ENCODE measurements around the gene LMX1A.

The LMX1A gene

GRCh38 chr1:165350840-165351239, 5.7 kb downstream of the LMX1A start:
- Histone ChIP-seq H3K27ac (ENCODE audit: insufficient read depth, low read length, poor library complexity, severe bottlenecking) (no peak overlapping the region), H3K36me3 (ENCODE audit: control insufficient read depth, insufficient read depth, low read length) (no peaks in the 10 kb centered on the region), H3K27me3 (replicated peaks; ENCODE audit: control insufficient read depth, insufficient read depth, low read length, poor library complexity, severe bottlenecking) (peaks cover 19% of the 10 kb centered on the region), H3K4me3 (ENCODE audit: insufficient read depth, low read depth, low read length, poor library complexity, severe bottlenecking) (no peak overlapping the region), H3K4me1 (ENCODE audit: control insufficient read depth, insufficient read depth, low read length, poor library complexity, severe bottlenecking) (peaks cover under 1% of the 10 kb centered on the region), H3K9me3 (ENCODE audit: control insufficient read depth, low read length) (no peaks in the 10 kb centered on the region)
- DNase-seq, result no peak

- no peak for DNase-seq
- H3K27me3 ChIP-seq (replicated peaks; ENCODE audit: control insufficient read depth, insufficient read depth, low read length, poor library complexity, severe bottlenecking), result peaks cover 11% of the 10 kb centered on the region
- H3K4me3 ChIP-seq (ENCODE audit: insufficient read depth, low read depth, low read length, poor library complexity, severe bottlenecking), result no peak overlapping the region
- no peak overlapping the region for H3K27ac ChIP-seq (ENCODE audit: insufficient read depth, low read length, poor library complexity, severe bottlenecking)
- H3K36me3 ChIP-seq (ENCODE audit: control insufficient read depth, insufficient read depth, low read length), result no peaks in the 10 kb centered on the region
- no peaks in the 10 kb centered on the region for H3K4me1 ChIP-seq (ENCODE audit: control insufficient read depth, insufficient read depth, low read length, poor library complexity, severe bottlenecking)
- H3K9me3 ChIP-seq (ENCODE audit: control insufficient read depth, low read length), result no peaks in the 10 kb centered on the region
Observed at GRCh38 chr1:165345502-165345901, 11.0 kb downstream of the LMX1A start.

- Histone ChIP-seq H3K36me3 (ENCODE audit: control insufficient read depth, insufficient read depth, low read length) (no peaks in the 10 kb centered on the region), H3K27ac (ENCODE audit: insufficient read depth, low read length, poor library complexity, severe bottlenecking) (no peak overlapping the region), H3K4me1 (ENCODE audit: control insufficient read depth, insufficient read depth, low read length, poor library complexity, severe bottlenecking) (no peaks in the 10 kb centered on the region), H3K4me3 (ENCODE audit: insufficient read depth, low read depth, low read length, poor library complexity, severe bottlenecking) (no peak overlapping the region), H3K9me3 (ENCODE audit: control insufficient read depth, low read length) (no peaks in the 10 kb centered on the region), H3K27me3 (replicated peaks; ENCODE audit: control insufficient read depth, insufficient read depth, low read length, poor library complexity, severe bottlenecking) (peaks cover 11% of the 10 kb centered on the region)
- no peak for DNase-seq
Observed at GRCh38 chr1:165344736-165345135, 11.8 kb downstream of the LMX1A start.

GRCh38 chr1:165344198-165344597, 12.3 kb downstream of the LMX1A start:
- H3K4me3 ChIP-seq (ENCODE audit: insufficient read depth, low read depth, low read length, poor library complexity, severe bottlenecking), result no peak overlapping the region
- H3K36me3 ChIP-seq (ENCODE audit: control insufficient read depth, insufficient read depth, low read length), result no peaks in the 10 kb centered on the region
- no peaks in the 10 kb centered on the region for H3K9me3 ChIP-seq (ENCODE audit: control insufficient read depth, low read length)
- no peak for DNase-seq
- H3K27me3 ChIP-seq (replicated peaks; ENCODE audit: control insufficient read depth, insufficient read depth, low read length, poor library complexity, severe bottlenecking), result peaks cover 11% of the 10 kb centered on the region
- H3K4me1 ChIP-seq (ENCODE audit: control insufficient read depth, insufficient read depth, low read length, poor library complexity, severe bottlenecking), result no peaks in the 10 kb centered on the region
- no peak overlapping the region for H3K27ac ChIP-seq (ENCODE audit: insufficient read depth, low read length, poor library complexity, severe bottlenecking)

GRCh38 chr1:165342587-165342986, 13.9 kb downstream of the LMX1A start:
- H3K4me3 ChIP-seq (ENCODE audit: insufficient read depth, low read depth, low read length, poor library complexity, severe bottlenecking), result no peak overlapping the region
- no peaks in the 10 kb centered on the region for H3K9me3 ChIP-seq (ENCODE audit: control insufficient read depth, low read length)
- no peak overlapping the region for H3K27ac ChIP-seq (ENCODE audit: insufficient read depth, low read length, poor library complexity, severe bottlenecking)
- H3K4me1 ChIP-seq (ENCODE audit: control insufficient read depth, insufficient read depth, low read length, poor library complexity, severe bottlenecking), result no peaks in the 10 kb centered on the region
- no peaks in the 10 kb centered on the region for H3K36me3 ChIP-seq (ENCODE audit: control insufficient read depth, insufficient read depth, low read length)
- peaks cover 6% of the 10 kb centered on the region for H3K27me3 ChIP-seq (replicated peaks; ENCODE audit: control insufficient read depth, insufficient read depth, low read length, poor library complexity, severe bottlenecking)
- DNase-seq, result no peak

- no peaks in the 10 kb centered on the region for H3K4me1 ChIP-seq (ENCODE audit: control insufficient read depth, insufficient read depth, low read length, poor library complexity, severe bottlenecking)
- no peak overlapping the region for H3K27ac ChIP-seq (ENCODE audit: insufficient read depth, low read length, poor library complexity, severe bottlenecking)
- H3K27me3 ChIP-seq (replicated peaks; ENCODE audit: control insufficient read depth, insufficient read depth, low read length, poor library complexity, severe bottlenecking), result peaks cover 6% of the 10 kb centered on the region
- no peaks in the 10 kb centered on the region for H3K36me3 ChIP-seq (ENCODE audit: control insufficient read depth, insufficient read depth, low read length)
- no peak overlapping the region for H3K4me3 ChIP-seq (ENCODE audit: insufficient read depth, low read depth, low read length, poor library complexity, severe bottlenecking)
- DNase-seq, result no peak
- H3K9me3 ChIP-seq (ENCODE audit: control insufficient read depth, low read length), result no peaks in the 10 kb centered on the region
Observed at GRCh38 chr1:165342168-165342567, 14.3 kb downstream of the LMX1A start.

GRCh38 chr1:165339164-165339563, 17.4 kb downstream of the LMX1A start:
- Histone ChIP-seq H3K4me3 (ENCODE audit: insufficient read depth, low read depth, low read length, poor library complexity, severe bottlenecking) (no peak overlapping the region), H3K36me3 (ENCODE audit: control insufficient read depth, insufficient read depth, low read length) (no peaks in the 10 kb centered on the region), H3K27me3 (replicated peaks; ENCODE audit: control insufficient read depth, insufficient read depth, low read length, poor library complexity, severe bottlenecking) (no peaks in the 10 kb centered on the region), H3K9me3 (ENCODE audit: control insufficient read depth, low read length) (no peaks in the 10 kb centered on the region), H3K4me1 (ENCODE audit: control insufficient read depth, insufficient read depth, low read length, poor library complexity, severe bottlenecking) (no peaks in the 10 kb centered on the region), H3K27ac (ENCODE audit: insufficient read depth, low read length, poor library complexity, severe bottlenecking) (no peak overlapping the region)
- DNase-seq, result no peak

- Histone ChIP-seq H3K27ac (ENCODE audit: insufficient read depth, low read length, poor library complexity, severe bottlenecking) (no peak overlapping the region), H3K9me3 (ENCODE audit: control insufficient read depth, low read length) (no peaks in the 10 kb centered on the region), H3K4me1 (ENCODE audit: control insufficient read depth, insufficient read depth, low read length, poor library complexity, severe bottlenecking) (no peaks in the 10 kb centered on the region), H3K36me3 (ENCODE audit: control insufficient read depth, insufficient read depth, low read length) (no peaks in the 10 kb centered on the region), H3K4me3 (ENCODE audit: insufficient read depth, low read depth, low read length, poor library complexity, severe bottlenecking) (no peak overlapping the region), H3K27me3 (replicated peaks; ENCODE audit: control insufficient read depth, insufficient read depth, low read length, poor library complexity, severe bottlenecking) (peaks cover 4% of the 10 kb centered on the region)
- DNase-seq, result no peak
Observed at GRCh38 chr1:165330483-165330882, 26.0 kb downstream of the LMX1A start.

- no peak for DNase-seq
- H3K36me3 ChIP-seq (ENCODE audit: control insufficient read depth, insufficient read depth, low read length), result no peaks in the 10 kb centered on the region
- H3K9me3 ChIP-seq (ENCODE audit: control insufficient read depth, low read length), result no peaks in the 10 kb centered on the region
- H3K4me3 ChIP-seq (ENCODE audit: insufficient read depth, low read depth, low read length, poor library complexity, severe bottlenecking), result no peak overlapping the region
- H3K4me1 ChIP-seq (ENCODE audit: control insufficient read depth, insufficient read depth, low read length, poor library complexity, severe bottlenecking), result no peaks in the 10 kb centered on the region
- H3K27ac ChIP-seq (ENCODE audit: insufficient read depth, low read length, poor library complexity, severe bottlenecking), result no peak overlapping the region
- peaks cover 4% of the 10 kb centered on the region for H3K27me3 ChIP-seq (replicated peaks; ENCODE audit: control insufficient read depth, insufficient read depth, low read length, poor library complexity, severe bottlenecking)
Observed at GRCh38 chr1:165329104-165329503, 27.4 kb downstream of the LMX1A start.

- peaks cover 4% of the 10 kb centered on the region for H3K27me3 ChIP-seq (replicated peaks; ENCODE audit: control insufficient read depth, insufficient read depth, low read length, poor library complexity, severe bottlenecking)
- H3K9me3 ChIP-seq (ENCODE audit: control insufficient read depth, low read length), result no peaks in the 10 kb centered on the region
- H3K4me3 ChIP-seq (ENCODE audit: insufficient read depth, low read depth, low read length, poor library complexity, severe bottlenecking), result no peak overlapping the region
- H3K27ac ChIP-seq (ENCODE audit: insufficient read depth, low read length, poor library complexity, severe bottlenecking), result no peak overlapping the region
- H3K36me3 ChIP-seq (ENCODE audit: control insufficient read depth, insufficient read depth, low read length), result no peaks in the 10 kb centered on the region
- H3K4me1 ChIP-seq (ENCODE audit: control insufficient read depth, insufficient read depth, low read length, poor library complexity, severe bottlenecking), result no peaks in the 10 kb centered on the region
- no peak for DNase-seq
Observed at GRCh38 chr1:165328136-165328535, 28.4 kb downstream of the LMX1A start.

- H3K4me3 ChIP-seq (ENCODE audit: insufficient read depth, low read depth, low read length, poor library complexity, severe bottlenecking), result no peak overlapping the region
- H3K9me3 ChIP-seq (ENCODE audit: control insufficient read depth, low read length), result no peaks in the 10 kb centered on the region
- no peaks in the 10 kb centered on the region for H3K4me1 ChIP-seq (ENCODE audit: control insufficient read depth, insufficient read depth, low read length, poor library complexity, severe bottlenecking)
- H3K36me3 ChIP-seq (ENCODE audit: control insufficient read depth, insufficient read depth, low read length), result no peaks in the 10 kb centered on the region
- peaks cover 4% of the 10 kb centered on the region for H3K27me3 ChIP-seq (replicated peaks; ENCODE audit: control insufficient read depth, insufficient read depth, low read length, poor library complexity, severe bottlenecking)
- no peak overlapping the region for H3K27ac ChIP-seq (ENCODE audit: insufficient read depth, low read length, poor library complexity, severe bottlenecking)
- DNase-seq, result no peak
Observed at GRCh38 chr1:165327538-165327937, 29.0 kb downstream of the LMX1A start.

Measured in effector memory CD4-positive, alpha-beta T cell (primary cell).